Left colon (tissue), 2 donors: Measurements from ENCODE around the gene PATE2. TPM values are rescaled to one million over a fixed set of nuclear protein-coding genes. Genes with fewer than 3 reads are reported as not detected.

ENCODE experiments used
- ATAC-seq: fragments of 200-7000 bp; cut with Tn5 transposase; one replicate; pipeline ENCODE4 v1.9.1; 2020; ENCODE audit warnings: mild to moderate bottlenecking, moderate library complexity
- DNase-seq, 2 donors: peaks; one replicate each; pipeline ENCODE4 v3.0.0-alpha.2; 2020
- intact Hi-C, 2 donors: fragments of 100-400 bp; cut with DNase I in 1 of 2; cut with micrococcal nuclease in 1 of 2; formaldehyde crosslinking; loops; one replicate each; pipeline versions ENCODE4 v1.11.2 to v1.14.0; 2022; cut with DNase I, micrococcal nuclease
- total RNA-seq, 2 donors: library from RNA; stranded (reverse); fragmentation: NEBNext Ultra II Directional; extraction: Animal tissue kit (Norgen Biotek cat#: 25700); gene quantifications; one replicate each; pipeline ENCODE4 v1.2.1, GENCODE V29; 2021
- donor health status: DM: no; HTN: no; CAD: no.
- donor health status: DM: yes; HTN: yes; CAD: no.

The PATE2 gene
- total RNA-seq, 2 donors from 2014 or later: not detected

DNA sequence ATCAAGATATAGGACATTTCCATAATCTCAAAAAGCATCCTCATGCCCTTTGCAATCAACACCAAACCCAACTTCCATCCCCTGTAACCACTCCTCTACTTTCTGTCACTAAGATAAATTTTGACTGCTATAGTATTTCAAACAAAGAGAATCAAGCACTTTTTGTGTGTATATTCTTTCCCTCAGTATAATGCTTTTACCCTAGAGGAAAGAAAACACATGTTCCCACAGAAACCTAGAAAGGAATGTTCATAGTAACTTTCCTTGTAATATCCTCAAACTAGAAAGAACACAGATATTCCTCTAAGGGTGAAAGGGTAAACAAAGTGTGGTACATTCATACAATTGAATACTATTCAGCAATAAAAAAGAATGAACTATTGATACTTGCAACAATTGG lies 38.0 kb downstream of the PATE2 start:
- intact Hi-C loops: no loop called here
- no peak for ATAC-seq
- no peak for DNase-seq

DNA sequence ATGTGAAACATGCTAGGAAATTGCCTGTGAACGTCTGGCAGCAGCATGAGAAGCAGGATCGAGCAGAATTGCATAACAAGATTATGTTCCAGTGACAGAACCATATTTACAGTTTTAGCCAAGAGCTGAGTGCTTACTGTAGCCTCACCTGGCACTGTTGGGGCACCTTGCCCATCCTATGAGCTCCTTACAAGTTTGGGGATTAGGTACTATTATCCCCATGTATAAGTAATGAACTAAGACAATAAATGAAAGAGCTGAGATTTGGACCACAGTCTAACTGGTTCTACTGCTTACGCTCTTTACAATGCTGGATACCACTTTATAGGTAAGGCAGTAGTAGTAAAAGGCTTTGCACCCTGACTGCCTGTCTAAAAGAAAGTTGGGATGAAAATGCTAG lies 49.7 kb downstream of the PATE2 start:
- intact Hi-C loops: no loop called here
- no peak for DNase-seq
- ATAC-seq: no peak

Other genes with a start within 250 kb of the PATE2 start
- gene EI24, start 209.4 kb downstream of the PATE2 start, total RNA-seq: 10 to 100 TPM; 71.9 to 85.1 TPM
- 100 to 1,000 TPM in 1 of 2 donors, 10 to 100 TPM in 1; 97.1 to 118 TPM for gene STT3A, start 186.0 kb downstream of the PATE2 start, total RNA-seq
- gene CHEK1, start 153.7 kb downstream of the PATE2 start, total RNA-seq: 10 to 100 TPM in 1 of 2 donors, 1 to 10 TPM in 1; 6.6 to 15.0 TPM
- not detected for gene ACRV1, start 98.0 kb downstream of the PATE2 start, total RNA-seq
- gene PATE1, start 32.5 kb downstream of the PATE2 start, total RNA-seq: not detected
- gene PATE3, start 9.3 kb upstream of the PATE2 start, total RNA-seq: not detected
- gene PATE4, start 54.5 kb upstream of the PATE2 start, total RNA-seq: not detected
- gene HYLS1, start 108.8 kb upstream of the PATE2 start, total RNA-seq: 1 to 10 TPM; 4.9 to 5.1 TPM
- 1 to 10 TPM; 4.7 to 7.5 TPM for gene PUS3, start 124.4 kb upstream of the PATE2 start, total RNA-seq
- under 1 TPM; 0.20 to 0.27 TPM for gene DDX25, start 125.7 kb upstream of the PATE2 start, total RNA-seq
- gene VSIG10L2, start 167.2 kb upstream of the PATE2 start, total RNA-seq: not detected